Sigmoid colon (tissue), 7 donors: ENCODE results near the gene BOD1L1. TPM values are rescaled to one million over a fixed set of nuclear protein-coding genes. Genes with fewer than 3 reads are reported as not detected.
A peak's percentile ranks its signal among the peaks of the same experiment; 100 is the strongest.

ENCODE experiments used
- DNase-seq: peaks from one replicate; pipeline ENCODE4 v3.0.0-alpha.2; 2019
- H3K27ac ChIP-seq, 4 donors: fragments of 200-600 bp; sonication (generic); one replicate each; pipeline ENCODE4 v1.5.1; 2016 to 2019; ENCODE audit warnings: mild to moderate bottlenecking in 1 of 4
- H3K27me3 ChIP-seq, 3 donors: fragments of 200-600 bp; sonication (generic); one replicate each; pipeline ENCODE4 v1.5.1; 2019; ENCODE audit warnings: mild to moderate bottlenecking in 1 of 3
- H3K36me3 ChIP-seq, 4 donors: fragments of 200-600 bp; sonication (generic); one replicate each; pipeline ENCODE4 v1.5.1; 2016 to 2019
- H3K4me1 ChIP-seq, 4 donors: fragments of 200-600 bp; sonication (generic); one replicate each; pipeline ENCODE4 v1.5.1; 2017 to 2019
- H3K4me3 ChIP-seq, 4 donors: fragments of 200-600 bp; sonication (generic); one replicate each; pipeline ENCODE4 v1.5.1; 2017 to 2019; ENCODE audit warnings: mild to moderate bottlenecking in 2 of 4, moderate library complexity in 1 of 4
- H3K9me3 ChIP-seq, 4 donors: fragments of 200-600 bp in 3 of 4; sonication (generic) in 3 of 4; one replicate each; pipeline versions ENCODE4 v1.5.1 to v1.6.1; 2013 to 2019
- EP300 ChIP-seq, 4 donors: sonication (generic); formaldehyde crosslinking; IDR thresholded peaks; one replicate each; pipeline ENCODE4 v1.6.1; 2017; ENCODE audit warnings: antibody characterized with exemption in 4 of 4
- POLR2A ChIP-seq, 2 donors: fragments of 450-650 bp; IDR thresholded peaks; one replicate each; pipeline ENCODE4 v1.6.1; 2016; ENCODE audit warnings: antibody characterized with exemption in 2 of 2, mild to moderate bottlenecking in 2 of 2, moderate library complexity in 2 of 2
- POLR2AphosphoS5 ChIP-seq, 4 donors: sonication (generic); formaldehyde crosslinking; IDR thresholded peaks; one replicate each; pipeline ENCODE4 v1.6.1; 2017; ENCODE audit warnings: antibody characterized with exemption in 4 of 4
- WGBS, 2 donors: extraction: QIAGEN DNeasy Blood & Tissue Kit; methylation state at CpG; one replicate each; pipeline ENCODE4 v1.1.7; 2013; 5-methylcytosine and 5-hydroxymethylcytosine counted together
- intact Hi-C: fragments of 100-400 bp; cut with DNase I; formaldehyde crosslinking; loops from one replicate; pipeline ENCODE4 v1.15.1; 2023
- polyA plus RNA-seq, 3 donors: library from polyadenylated mRNA; stranded (reverse); fragments of 200-250 nt; gene quantifications; one replicate each; pipeline ENCODE4 v1.2.3, GENCODE V29; 2013
- total RNA-seq, 4 donors: library from RNA; depleted of rRNA; stranded (reverse); fragments of >200 nt; gene quantifications; one replicate each; pipeline ENCODE4 v1.1.0, GENCODE V29; 2016
- TF ChIP-seq, protein P1 (sequence below), 4 experiments: fragments of 450-650 bp in 3 of 4; fragments of 200-600 bp in 1 of 4; IDR thresholded peaks; one replicate each; pipeline ENCODE4 v1.5.1; 2016 to 2019; ENCODE audit warnings: antibody characterized with exemption in 4 of 4, mild to moderate bottlenecking in 3 of 4, moderate library complexity in 2 of 4
- donor health status: healthy with polysubstance abuse.
- donor health status: Bipolar disorder and iron deficiency.
- donor health status: healthy.

The BOD1L1 gene
- total and polyA plus RNA-seq, 7 donors, result 8.3 to 46.0 (median 34.3) TPM

DNA sequence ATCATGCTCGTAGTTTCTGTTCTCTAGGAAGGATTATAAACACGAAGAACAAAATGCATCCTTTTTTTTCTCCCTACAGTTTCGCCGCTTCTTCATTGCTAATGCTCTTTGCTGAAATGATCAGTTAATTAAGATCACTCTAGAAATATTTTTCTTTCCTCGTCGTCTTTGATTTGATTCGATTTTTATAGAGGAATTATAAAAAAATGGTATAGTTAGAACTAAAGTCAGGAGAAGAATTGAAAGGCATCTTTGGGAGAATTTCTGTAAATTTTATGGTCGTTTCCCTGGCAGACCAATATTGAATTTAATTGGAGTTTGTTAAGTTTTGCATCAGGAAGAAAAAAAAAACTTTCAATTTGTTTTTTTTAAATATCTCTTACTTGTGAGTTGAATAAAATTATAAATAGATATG lies 82.1 kb downstream of the BOD1L1 start:
- intact Hi-C loops, result loop anchor here (2.0 to 10.0 kb wide), 3 partner anchors 61 to 565 kb away; partner anchors contain the start of gene RAB28
- H3K4me1 ChIP-seq, result peaks cover 0 to 86% (median 64%) of the 10 kb centered on the region in 4 donors
- WGBS, 2 donors, result 15 to 19% methylated on average over 8 of the region's 8 CpGs
- H3K9me3 ChIP-seq, result no peaks in the 10 kb centered on the region
- H3K27me3 ChIP-seq, result peaks cover 3 to 77% (median 21%) of the 10 kb centered on the region in 3 donors
- no peak for DNase-seq
- H3K36me3 ChIP-seq, result no peaks in the 10 kb centered on the region
- H3K27ac ChIP-seq, result peak overlapping the region in 3 of 4 donors; percentile 93 to 96 (median 94)
- H3K4me3 ChIP-seq, result peak overlapping the region; percentile 74 to 77 (median 76)
- no peak for TF ChIP-seq POLR2A (IDR thresholded peaks at IDR 0.05)
- TF ChIP-seq, protein P1, sequence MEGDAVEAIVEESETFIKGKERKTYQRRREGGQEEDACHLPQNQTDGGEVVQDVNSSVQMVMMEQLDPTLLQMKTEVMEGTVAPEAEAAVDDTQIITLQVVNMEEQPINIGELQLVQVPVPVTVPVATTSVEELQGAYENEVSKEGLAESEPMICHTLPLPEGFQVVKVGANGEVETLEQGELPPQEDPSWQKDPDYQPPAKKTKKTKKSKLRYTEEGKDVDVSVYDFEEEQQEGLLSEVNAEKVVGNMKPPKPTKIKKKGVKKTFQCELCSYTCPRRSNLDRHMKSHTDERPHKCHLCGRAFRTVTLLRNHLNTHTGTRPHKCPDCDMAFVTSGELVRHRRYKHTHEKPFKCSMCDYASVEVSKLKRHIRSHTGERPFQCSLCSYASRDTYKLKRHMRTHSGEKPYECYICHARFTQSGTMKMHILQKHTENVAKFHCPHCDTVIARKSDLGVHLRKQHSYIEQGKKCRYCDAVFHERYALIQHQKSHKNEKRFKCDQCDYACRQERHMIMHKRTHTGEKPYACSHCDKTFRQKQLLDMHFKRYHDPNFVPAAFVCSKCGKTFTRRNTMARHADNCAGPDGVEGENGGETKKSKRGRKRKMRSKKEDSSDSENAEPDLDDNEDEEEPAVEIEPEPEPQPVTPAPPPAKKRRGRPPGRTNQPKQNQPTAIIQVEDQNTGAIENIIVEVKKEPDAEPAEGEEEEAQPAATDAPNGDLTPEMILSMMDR (IDR thresholded peaks at IDR 0.05), result no peak
- no peak for TF ChIP-seq POLR2AphosphoS5 (IDR thresholded peaks at IDR 0.05)
- no peak for TF ChIP-seq EP300 (IDR thresholded peaks at IDR 0.05)

DNA sequence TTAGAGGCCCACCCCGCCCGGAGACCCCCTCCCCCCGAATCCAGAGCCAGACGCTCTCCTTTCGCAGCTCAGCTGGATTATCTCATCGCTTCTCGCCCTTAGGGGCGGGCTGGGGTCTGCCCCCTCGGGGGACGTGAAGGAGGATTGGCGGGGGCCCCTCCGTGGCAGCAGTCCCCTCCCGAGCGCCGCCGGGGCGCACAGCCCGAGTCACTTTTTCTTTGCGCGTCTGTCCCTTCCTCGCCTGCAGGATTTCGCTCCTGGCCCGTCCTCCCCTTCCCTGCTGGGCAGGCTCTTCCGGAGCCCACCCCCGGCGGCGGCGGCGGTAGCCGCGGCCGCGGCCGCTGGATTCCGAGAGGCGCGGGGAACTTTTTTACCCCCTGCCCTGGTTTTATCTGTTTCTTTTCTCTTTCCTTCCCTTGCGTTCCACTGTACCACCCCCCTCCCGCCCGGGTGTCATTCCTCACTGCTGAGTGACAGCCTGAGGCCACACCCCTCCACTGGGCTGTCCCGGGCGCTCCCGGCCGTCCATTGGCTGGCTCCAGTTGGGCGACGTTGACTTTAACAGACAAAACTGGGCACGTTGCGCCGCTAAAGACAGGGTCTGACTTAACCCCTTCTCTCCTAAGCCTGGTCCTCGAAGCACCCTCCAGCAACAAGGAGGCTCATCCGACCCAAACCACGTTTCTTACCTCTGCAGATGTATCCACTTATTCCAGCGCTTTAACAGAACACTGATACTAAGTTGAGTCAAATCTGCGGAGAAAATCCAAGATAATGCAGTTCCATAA lies 82.7 kb downstream of the BOD1L1 start:
- Histone ChIP-seq H3K4me1 (peaks cover 0 to 88% (median 67%) of the 10 kb centered on the region in 4 donors), H3K4me3 (peak overlapping the region; percentile 74 to 77 (median 76)), H3K36me3 (no peaks in the 10 kb centered on the region), H3K27me3 (peaks cover 3 to 79% (median 24%) of the 10 kb centered on the region in 3 donors), H3K9me3 (no peaks in the 10 kb centered on the region), H3K27ac (peak overlapping the region; percentile 48 to 96 (median 94))
- 1% methylated on average over 54 of the region's 54 CpGs for WGBS, 2 donors
- TF ChIP-seq, protein P1 (IDR thresholded peaks at IDR 0.05), result no peak
- TF ChIP-seq POLR2A (IDR thresholded peaks at IDR 0.05), result peak; percentile 34 to 38
- TF ChIP-seq POLR2AphosphoS5 (IDR thresholded peaks at IDR 0.05), result peak; percentile 49 to 79 (median 64)
- no peak for TF ChIP-seq EP300 (IDR thresholded peaks at IDR 0.05)
- peak; percentile 97 for DNase-seq
- intact Hi-C loops, result loop anchor here (2.0 to 10.0 kb wide), 3 partner anchors 60 to 564 kb away; partner anchors contain the start of gene RAB28

DNA sequence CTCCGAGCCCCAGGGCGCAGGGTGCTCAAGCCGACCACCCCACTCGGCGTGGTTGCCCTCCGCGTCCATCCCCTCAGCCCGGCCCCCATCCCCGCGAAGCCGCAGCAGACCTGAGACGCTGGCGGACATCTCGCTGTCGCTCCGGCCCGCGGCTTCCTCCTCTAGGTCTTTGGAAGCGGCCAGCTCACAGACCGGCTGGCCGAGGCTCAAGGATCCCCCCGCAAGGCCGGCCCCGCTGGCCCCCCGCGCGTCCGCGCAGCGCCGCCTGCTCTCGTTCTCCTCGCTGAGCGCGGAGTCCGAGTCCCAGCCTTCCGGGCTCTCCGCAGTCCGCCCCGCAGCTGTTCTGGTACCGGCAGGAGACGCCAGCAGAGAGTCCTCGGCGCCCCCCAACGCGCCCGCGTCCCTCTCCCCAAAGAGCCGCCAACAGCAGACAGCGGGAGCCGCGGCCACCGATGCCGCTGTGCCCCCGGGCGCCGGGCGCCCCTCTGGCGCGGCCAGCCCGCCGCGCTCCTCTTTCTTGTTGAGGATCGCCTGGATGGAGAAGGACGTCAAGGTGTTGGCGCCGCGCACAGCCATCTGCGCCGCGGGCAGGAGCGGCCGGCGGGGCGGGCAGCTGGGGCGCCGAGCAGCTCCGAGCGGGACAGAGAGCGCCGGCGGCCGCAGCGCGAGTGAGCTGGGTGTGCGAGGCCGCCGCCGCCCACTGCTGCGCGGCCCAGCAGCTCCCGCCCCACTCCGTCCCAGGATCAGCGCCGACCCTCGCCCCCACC lies 83.5 kb downstream of the BOD1L1 start, which contains the start of gene NKX3-2:
NKX3-2 (minus strand) TSS at position 670 of the 767 bp plus-strand sequence; CDS start at position 576, 94 bp downstream.
- peaks cover 0 to 90% (median 65%) of the 10 kb centered on the region in 4 donors for H3K4me1 ChIP-seq
- H3K4me3 ChIP-seq, result peak within 1 kb of the TSS; percentile 74 to 77 (median 76)
- peaks cover 3 to 76% (median 28%) of the 10 kb centered on the region in 3 donors for H3K27me3 ChIP-seq
- 2 to 3% methylated on average over 96 of the region's 96 CpGs for WGBS, 2 donors
- intact Hi-C loops, result loop anchor here (2.0 to 10.0 kb wide), 3 partner anchors 59 to 563 kb away; partner anchors contain the start of gene RAB28
- no peaks in the 10 kb centered on the region for H3K9me3 ChIP-seq
- H3K27ac ChIP-seq, result peak within 1 kb of the TSS; percentile 48 to 96 (median 94)
- DNase-seq, result peak; percentile 78
- H3K36me3 ChIP-seq, result no peaks in the 10 kb centered on the region
- TF ChIP-seq, protein P1 (IDR thresholded peaks at IDR 0.05), result no peak
- TF ChIP-seq EP300 (IDR thresholded peaks at IDR 0.05) (no peak), POLR2AphosphoS5 (IDR thresholded peaks at IDR 0.05) (no peak), POLR2A (IDR thresholded peaks at IDR 0.05) (no peak)

DNA sequence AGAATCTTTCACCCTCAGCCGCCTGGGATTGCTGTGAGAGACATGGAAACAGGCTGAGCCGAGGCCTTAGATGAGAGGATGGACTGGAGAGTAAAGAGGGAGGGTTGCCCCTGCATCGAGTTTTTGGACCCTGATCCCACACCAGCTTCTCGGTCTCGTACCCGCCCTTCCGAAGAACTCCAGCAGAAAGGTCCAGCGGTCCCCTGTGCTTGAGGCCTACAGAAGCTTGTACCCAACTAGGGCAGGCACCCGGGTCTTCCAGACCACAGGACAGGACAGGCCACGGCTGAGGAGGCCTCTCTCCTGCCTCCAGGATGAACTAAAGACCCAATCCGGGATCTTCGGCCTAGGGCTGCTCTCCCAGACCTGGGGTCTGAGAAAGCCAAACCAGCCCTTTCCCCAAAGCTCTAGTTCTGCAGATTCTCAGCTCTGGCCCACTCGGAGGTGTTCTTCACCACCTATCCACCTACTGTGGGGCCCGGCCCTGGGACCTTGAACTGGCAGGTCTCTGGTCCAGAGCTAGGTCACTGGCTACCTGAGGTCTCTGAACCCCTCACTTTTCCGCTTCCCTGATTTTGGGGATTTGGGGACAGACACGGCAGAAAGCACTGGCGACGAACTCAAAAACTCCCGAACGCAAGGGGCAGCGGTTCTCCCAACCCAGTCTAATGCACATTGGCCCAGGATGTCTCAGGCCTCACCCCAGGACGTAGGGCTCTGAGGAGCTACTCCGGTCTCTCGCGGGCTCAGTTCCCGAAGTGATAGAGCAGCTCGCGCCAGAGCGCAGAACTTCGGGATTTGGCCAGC lies 84.3 kb downstream of the BOD1L1 start:
- Histone ChIP-seq H3K27ac (peak overlapping the region in 3 of 4 donors; percentile 93 to 96 (median 94)), H3K36me3 (no peaks in the 10 kb centered on the region), H3K4me1 (peaks cover 0 to 88% (median 60%) of the 10 kb centered on the region in 4 donors), H3K4me3 (peak overlapping the region; percentile 74 to 77 (median 76)), H3K27me3 (peaks cover 3 to 77% (median 28%) of the 10 kb centered on the region in 3 donors), H3K9me3 (no peaks in the 10 kb centered on the region)
- DNase-seq, result peak; percentile 73
- TF ChIP-seq, protein P1 (IDR thresholded peaks at IDR 0.05), result no peak
- TF ChIP-seq EP300 (IDR thresholded peaks at IDR 0.05) (no peak), POLR2A (IDR thresholded peaks at IDR 0.05) (no peak), POLR2AphosphoS5 (IDR thresholded peaks at IDR 0.05) (no peak)
- intact Hi-C loops, result loop anchor here (10.0 kb wide), 1 partner anchor 468 kb away; no protein-coding TSS in a partner anchor
- WGBS, 2 donors, result 21 to 41% methylated on average over 30 of the region's 30 CpGs
